Stimulated activated CD4-positive, alpha-beta T cell treated with anti-CD3 and anti-CD28 coated beads, Interleukin-2, amount 100 ng/mL, for 4 hours (primary cell): ENCODE measurements around the gene CTDSP1.

Experiments used
- DNase-seq: peaks from one replicate; pipeline ENCODE4 v3.0.0-alpha.2; 2020; ENCODE audit warnings: low read depth

Gene CTDSP1

GRCh38 chr2:218399391-218400166 lies at the start of gene CTDSP1:
CTDSP1 (plus strand) TSS chr2:218399868; CDS start chr2:218400091, 223 bp downstream.
- peak; percentile 84 for DNase-seq

GRCh38 chr2:218354045-218354444 lies 45.6 kb upstream of the CTDSP1 start:
- DNase-seq = no peak

- no peak for DNase-seq
Measured at GRCh38 chr2:218354850-218355443, 44.7 kb upstream of the CTDSP1 start.

- DNase-seq = no peak
Measured at GRCh38 chr2:218357236-218358177, 42.2 kb upstream of the CTDSP1 start.

- no peak for DNase-seq
Measured at GRCh38 chr2:218360453-218360852, 39.2 kb upstream of the CTDSP1 start.

GRCh38 chr2:218362606-218363005 lies 37.1 kb upstream of the CTDSP1 start:
- no peak for DNase-seq

GRCh38 chr2:218363736-218364135 lies 35.9 kb upstream of the CTDSP1 start:
- DNase-seq = no peak

GRCh38 chr2:218364196-218364595 lies 35.5 kb upstream of the CTDSP1 start:
- no peak for DNase-seq

- DNase-seq = no peak
Measured at GRCh38 chr2:218366621-218367414, 32.9 kb upstream of the CTDSP1 start.

GRCh38 chr2:218367415-218368149 lies 32.1 kb upstream of the CTDSP1 start:
- DNase-seq = peak; percentile 41

- DNase-seq = no peak
Measured at GRCh38 chr2:218368150-218368528, 31.5 kb upstream of the CTDSP1 start.

- no peak for DNase-seq
Measured at GRCh38 chr2:218368621-218369153, 31.0 kb upstream of the CTDSP1 start.

- no peak for DNase-seq
Measured at GRCh38 chr2:218369330-218369729, 30.3 kb upstream of the CTDSP1 start.

GRCh38 chr2:218370410-218371063 lies 29.1 kb upstream of the CTDSP1 start:
- no peak for DNase-seq

- DNase-seq = no peak
Measured at GRCh38 chr2:218371983-218372350, 27.7 kb upstream of the CTDSP1 start.

GRCh38 chr2:218374795-218375194 lies 24.9 kb upstream of the CTDSP1 start:
- DNase-seq = no peak

- DNase-seq = no peak
Measured at GRCh38 chr2:218375212-218375611, 24.5 kb upstream of the CTDSP1 start.

- DNase-seq = no peak
Measured at GRCh38 chr2:218378053-218378452, 21.6 kb upstream of the CTDSP1 start.

GRCh38 chr2:218381916-218382366 lies 17.7 kb upstream of the CTDSP1 start, which contains the start of gene SLC11A1:
SLC11A1 (plus strand) TSS chr2:218382273; CDS start chr2:218382369, 96 bp downstream.
- no peak for DNase-seq

- DNase-seq = no peak
Measured at GRCh38 chr2:218382785-218383184, 16.9 kb upstream of the CTDSP1 start.
